ENCODE measurements around the gene RPL13.

- no peak for TF ChIP-seq POLR2AphosphoS5 (IDR thresholded peaks at IDR 0.05; ENCODE audit: low read depth, low read length)
- no peak for TF ChIP-seq TAF1 (IDR thresholded peaks at IDR 0.05; ENCODE audit: borderline replicate concordance, insufficient read depth, low read length)
Observed at GRCh38 chr16:89586853-89587252, 26.4 kb downstream of the RPL13 start.

All from PFSK-1 (cell line).